ENCODE results near the gene S100A6.
A peak's percentile ranks its signal among the peaks of the same experiment; 100 is the strongest.

DNA sequence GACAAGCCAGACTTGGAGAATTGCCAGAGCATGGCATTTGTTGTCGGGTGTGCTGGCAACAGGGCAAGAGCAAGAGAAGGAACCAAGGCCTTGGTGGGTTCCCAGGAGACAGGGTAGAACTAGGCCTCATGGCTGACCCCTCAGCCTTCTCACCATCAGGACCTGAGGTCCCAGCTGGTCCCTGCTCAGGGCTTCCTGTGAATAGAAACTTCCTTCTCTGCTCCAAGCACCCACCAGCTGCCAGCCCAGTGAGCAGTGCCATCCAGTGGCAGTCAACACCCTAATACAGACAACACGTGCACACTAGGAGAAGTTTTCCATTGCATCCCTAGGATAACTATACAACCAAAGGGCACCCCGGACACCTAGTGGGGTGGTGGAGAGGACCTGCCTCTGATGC is 22.8 kb downstream of the S100A6 start:
- TF ChIP-seq, protein P1, sequence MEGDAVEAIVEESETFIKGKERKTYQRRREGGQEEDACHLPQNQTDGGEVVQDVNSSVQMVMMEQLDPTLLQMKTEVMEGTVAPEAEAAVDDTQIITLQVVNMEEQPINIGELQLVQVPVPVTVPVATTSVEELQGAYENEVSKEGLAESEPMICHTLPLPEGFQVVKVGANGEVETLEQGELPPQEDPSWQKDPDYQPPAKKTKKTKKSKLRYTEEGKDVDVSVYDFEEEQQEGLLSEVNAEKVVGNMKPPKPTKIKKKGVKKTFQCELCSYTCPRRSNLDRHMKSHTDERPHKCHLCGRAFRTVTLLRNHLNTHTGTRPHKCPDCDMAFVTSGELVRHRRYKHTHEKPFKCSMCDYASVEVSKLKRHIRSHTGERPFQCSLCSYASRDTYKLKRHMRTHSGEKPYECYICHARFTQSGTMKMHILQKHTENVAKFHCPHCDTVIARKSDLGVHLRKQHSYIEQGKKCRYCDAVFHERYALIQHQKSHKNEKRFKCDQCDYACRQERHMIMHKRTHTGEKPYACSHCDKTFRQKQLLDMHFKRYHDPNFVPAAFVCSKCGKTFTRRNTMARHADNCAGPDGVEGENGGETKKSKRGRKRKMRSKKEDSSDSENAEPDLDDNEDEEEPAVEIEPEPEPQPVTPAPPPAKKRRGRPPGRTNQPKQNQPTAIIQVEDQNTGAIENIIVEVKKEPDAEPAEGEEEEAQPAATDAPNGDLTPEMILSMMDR (IDR thresholded peaks at IDR 0.05 in 2 of 3, conservative IDR thresholded peaks at IDR 0.05 in 1 of 3; ENCODE audit: borderline replicate concordance in 1 of 3, insufficient read depth in 1 of 3, low read depth in 2 of 3, low read length in 2 of 3) = peak in 2 of 3 experiments; percentile 28 to 29; a peak in 2 of 6 replicates
- TF ChIP-seq EZH2 (IDR thresholded peaks at IDR 0.05) = no peak
- TF ChIP-seq, protein P2, sequence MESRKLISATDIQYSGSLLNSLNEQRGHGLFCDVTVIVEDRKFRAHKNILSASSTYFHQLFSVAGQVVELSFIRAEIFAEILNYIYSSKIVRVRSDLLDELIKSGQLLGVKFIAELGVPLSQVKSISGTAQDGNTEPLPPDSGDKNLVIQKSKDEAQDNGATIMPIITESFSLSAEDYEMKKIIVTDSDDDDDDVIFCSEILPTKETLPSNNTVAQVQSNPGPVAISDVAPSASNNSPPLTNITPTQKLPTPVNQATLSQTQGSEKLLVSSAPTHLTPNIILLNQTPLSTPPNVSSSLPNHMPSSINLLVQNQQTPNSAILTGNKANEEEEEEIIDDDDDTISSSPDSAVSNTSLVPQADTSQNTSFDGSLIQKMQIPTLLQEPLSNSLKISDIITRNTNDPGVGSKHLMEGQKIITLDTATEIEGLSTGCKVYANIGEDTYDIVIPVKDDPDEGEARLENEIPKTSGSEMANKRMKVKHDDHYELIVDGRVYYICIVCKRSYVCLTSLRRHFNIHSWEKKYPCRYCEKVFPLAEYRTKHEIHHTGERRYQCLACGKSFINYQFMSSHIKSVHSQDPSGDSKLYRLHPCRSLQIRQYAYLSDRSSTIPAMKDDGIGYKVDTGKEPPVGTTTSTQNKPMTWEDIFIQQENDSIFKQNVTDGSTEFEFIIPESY (IDR thresholded peaks at IDR 0.05; ENCODE audit: extremely low read depth, insufficient replicate concordance, low read length) = no peak
- TF ChIP-seq POLR2A (IDR thresholded peaks at IDR 0.05; ENCODE audit: borderline replicate concordance, extremely low read depth, insufficient read depth, insufficient read length) = no peak
- no peak for TF ChIP-seq ZFX (IDR thresholded peaks at IDR 0.05)
- no peak for TF ChIP-seq SP1 (IDR thresholded peaks at IDR 0.05; ENCODE audit: low read depth)
- no peak for TF ChIP-seq TCF7L2 (IDR thresholded peaks at IDR 0.05; ENCODE audit: borderline replicate concordance, extremely low read depth, insufficient read depth, insufficient read length)
- peak; percentile 40 for TF ChIP-seq YY1 (IDR thresholded peaks at IDR 0.05; ENCODE audit: extremely low read depth, insufficient replicate concordance, low read depth, low read length)
- TF ChIP-seq EGR1 (IDR thresholded peaks at IDR 0.05; ENCODE audit: low read depth) = no peak
- TF ChIP-seq EZH2phosphoT487 (IDR thresholded peaks at IDR 0.05; ENCODE audit: borderline replicate concordance) = no peak
- no peak for TF ChIP-seq POLR2AphosphoS5 (IDR thresholded peaks at IDR 0.05; ENCODE audit: low read depth, low read length)
- TF ChIP-seq CEBPB (IDR thresholded peaks at IDR 0.05; ENCODE audit: low read depth) = no peak
- TF ChIP-seq, protein P3, sequence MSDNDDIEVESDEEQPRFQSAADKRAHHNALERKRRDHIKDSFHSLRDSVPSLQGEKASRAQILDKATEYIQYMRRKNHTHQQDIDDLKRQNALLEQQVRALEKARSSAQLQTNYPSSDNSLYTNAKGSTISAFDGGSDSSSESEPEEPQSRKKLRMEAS (IDR thresholded peaks at IDR 0.05) = no peak
- TF ChIP-seq, protein P4, sequence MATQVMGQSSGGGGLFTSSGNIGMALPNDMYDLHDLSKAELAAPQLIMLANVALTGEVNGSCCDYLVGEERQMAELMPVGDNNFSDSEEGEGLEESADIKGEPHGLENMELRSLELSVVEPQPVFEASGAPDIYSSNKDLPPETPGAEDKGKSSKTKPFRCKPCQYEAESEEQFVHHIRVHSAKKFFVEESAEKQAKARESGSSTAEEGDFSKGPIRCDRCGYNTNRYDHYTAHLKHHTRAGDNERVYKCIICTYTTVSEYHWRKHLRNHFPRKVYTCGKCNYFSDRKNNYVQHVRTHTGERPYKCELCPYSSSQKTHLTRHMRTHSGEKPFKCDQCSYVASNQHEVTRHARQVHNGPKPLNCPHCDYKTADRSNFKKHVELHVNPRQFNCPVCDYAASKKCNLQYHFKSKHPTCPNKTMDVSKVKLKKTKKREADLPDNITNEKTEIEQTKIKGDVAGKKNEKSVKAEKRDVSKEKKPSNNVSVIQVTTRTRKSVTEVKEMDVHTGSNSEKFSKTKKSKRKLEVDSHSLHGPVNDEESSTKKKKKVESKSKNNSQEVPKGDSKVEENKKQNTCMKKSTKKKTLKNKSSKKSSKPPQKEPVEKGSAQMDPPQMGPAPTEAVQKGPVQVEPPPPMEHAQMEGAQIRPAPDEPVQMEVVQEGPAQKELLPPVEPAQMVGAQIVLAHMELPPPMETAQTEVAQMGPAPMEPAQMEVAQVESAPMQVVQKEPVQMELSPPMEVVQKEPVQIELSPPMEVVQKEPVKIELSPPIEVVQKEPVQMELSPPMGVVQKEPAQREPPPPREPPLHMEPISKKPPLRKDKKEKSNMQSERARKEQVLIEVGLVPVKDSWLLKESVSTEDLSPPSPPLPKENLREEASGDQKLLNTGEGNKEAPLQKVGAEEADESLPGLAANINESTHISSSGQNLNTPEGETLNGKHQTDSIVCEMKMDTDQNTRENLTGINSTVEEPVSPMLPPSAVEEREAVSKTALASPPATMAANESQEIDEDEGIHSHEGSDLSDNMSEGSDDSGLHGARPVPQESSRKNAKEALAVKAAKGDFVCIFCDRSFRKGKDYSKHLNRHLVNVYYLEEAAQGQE (IDR thresholded peaks at IDR 0.05; ENCODE audit: low read depth) = no peak

Measured in HCT116 (cell line).